Ishikawa (cell line): ENCODE measurements around the gene CNR2.

Source experiments
- CEBPB ChIP-seq: IDR thresholded peaks from 2 replicates; pipeline ENCODE4 v1.6.1; 2012
- FOXM1 ChIP-seq: IDR thresholded peaks from 2 replicates; pipeline ENCODE4 v1.6.1; 2012; ENCODE audit warnings: low read depth, borderline replicate concordance
- RAD21 ChIP-seq: IDR thresholded peaks from 2 replicates; pipeline ENCODE4 v1.6.1; 2012; ENCODE audit warnings: low read depth
- TAF1 ChIP-seq: IDR thresholded peaks from 2 replicates; pipeline ENCODE4 v1.6.1; 2012; ENCODE audit warnings: low read depth, mild to moderate bottlenecking
- YY1 ChIP-seq: IDR thresholded peaks from 2 replicates; pipeline ENCODE4 v1.6.1; 2012; ENCODE audit warnings: low read depth
- TF ChIP-seq, protein P1 (sequence below): IDR thresholded peaks from 2 replicates; pipeline ENCODE4 v1.6.1; 2012
- TF ChIP-seq, protein P2 (sequence below): IDR thresholded peaks from 2 replicates; pipeline ENCODE4 v1.6.1; 2012

DNA sequence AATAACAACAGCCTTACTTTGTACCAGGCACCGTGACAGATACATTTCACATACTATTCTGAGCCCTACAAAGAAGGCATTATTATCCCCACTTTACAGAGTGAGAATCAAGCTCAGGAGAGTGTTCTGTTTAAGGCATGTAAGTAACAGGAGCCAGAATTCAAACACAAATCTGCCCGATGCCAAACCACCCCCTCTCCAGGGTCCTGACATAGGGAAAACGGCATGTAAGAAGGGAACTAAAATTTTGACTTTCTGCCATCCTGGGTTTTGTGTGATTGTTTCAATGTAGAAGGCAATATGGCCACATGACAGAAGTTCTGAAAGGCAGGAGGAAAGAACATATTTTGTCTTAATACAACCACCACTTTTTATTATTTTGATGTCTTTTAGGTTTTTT, 50.5 kb downstream of the CNR2 start:
- TF ChIP-seq TAF1 (no peak), FOXM1 (no peak), CEBPB (no peak), RAD21 (no peak), YY1 (no peak)
- TF ChIP-seq, protein P1, sequence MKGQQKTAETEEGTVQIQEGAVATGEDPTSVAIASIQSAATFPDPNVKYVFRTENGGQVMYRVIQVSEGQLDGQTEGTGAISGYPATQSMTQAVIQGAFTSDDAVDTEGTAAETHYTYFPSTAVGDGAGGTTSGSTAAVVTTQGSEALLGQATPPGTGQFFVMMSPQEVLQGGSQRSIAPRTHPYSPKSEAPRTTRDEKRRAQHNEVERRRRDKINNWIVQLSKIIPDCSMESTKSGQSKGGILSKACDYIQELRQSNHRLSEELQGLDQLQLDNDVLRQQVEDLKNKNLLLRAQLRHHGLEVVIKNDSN = no peak
- TF ChIP-seq, protein P2, sequence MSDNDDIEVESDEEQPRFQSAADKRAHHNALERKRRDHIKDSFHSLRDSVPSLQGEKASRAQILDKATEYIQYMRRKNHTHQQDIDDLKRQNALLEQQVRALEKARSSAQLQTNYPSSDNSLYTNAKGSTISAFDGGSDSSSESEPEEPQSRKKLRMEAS = no peak
